Measurements from ENCODE around the gene LRRC63.
"Not testable (repeated sequence)": the region's sequence is repeated elsewhere in the genome, so short reads cannot be mapped to it uniquely, and the experiment has no call there.

Gene LRRC63, protein sequence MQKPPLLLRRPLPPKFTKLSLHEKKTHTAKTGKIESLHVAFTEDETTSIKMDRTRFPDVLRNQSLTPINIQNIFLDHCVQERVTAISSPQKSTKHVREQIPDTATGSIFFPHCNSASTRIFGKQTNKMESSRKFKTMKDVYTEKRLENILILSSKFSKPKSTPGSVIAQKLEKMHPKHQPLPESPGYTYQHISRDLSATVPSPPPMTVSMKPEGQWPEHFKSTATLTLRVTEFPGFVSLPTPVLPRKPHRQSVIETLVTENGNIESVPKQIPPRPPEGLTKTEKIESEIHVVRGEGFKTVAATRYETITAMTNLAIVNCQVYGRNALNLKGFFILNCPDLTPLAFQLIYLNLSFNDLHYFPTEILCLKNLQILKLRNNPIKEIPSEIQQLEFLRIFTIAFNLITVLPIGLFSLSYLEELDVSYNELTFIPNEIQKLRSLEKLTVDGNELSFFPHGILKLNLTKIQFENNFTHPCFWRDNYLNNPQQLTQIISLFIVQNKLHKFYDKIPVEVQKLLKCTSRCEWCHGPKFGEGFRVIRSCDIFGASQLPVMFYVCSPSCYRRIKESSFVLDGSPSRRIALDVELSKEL
- long read RNA-seq, donor 1: 0 reads
- long read RNA-seq, donor 2: 0 reads
- long read RNA-seq, donor 3: 0 reads
- long read RNA-seq, donor 4: 0 reads
- long read RNA-seq, donor 5: 0 reads
- long read RNA-seq, donor 6: 0 reads
- long read RNA-seq, donor 7: 0 reads
- long read RNA-seq, donor 8: 0 reads

DNA sequence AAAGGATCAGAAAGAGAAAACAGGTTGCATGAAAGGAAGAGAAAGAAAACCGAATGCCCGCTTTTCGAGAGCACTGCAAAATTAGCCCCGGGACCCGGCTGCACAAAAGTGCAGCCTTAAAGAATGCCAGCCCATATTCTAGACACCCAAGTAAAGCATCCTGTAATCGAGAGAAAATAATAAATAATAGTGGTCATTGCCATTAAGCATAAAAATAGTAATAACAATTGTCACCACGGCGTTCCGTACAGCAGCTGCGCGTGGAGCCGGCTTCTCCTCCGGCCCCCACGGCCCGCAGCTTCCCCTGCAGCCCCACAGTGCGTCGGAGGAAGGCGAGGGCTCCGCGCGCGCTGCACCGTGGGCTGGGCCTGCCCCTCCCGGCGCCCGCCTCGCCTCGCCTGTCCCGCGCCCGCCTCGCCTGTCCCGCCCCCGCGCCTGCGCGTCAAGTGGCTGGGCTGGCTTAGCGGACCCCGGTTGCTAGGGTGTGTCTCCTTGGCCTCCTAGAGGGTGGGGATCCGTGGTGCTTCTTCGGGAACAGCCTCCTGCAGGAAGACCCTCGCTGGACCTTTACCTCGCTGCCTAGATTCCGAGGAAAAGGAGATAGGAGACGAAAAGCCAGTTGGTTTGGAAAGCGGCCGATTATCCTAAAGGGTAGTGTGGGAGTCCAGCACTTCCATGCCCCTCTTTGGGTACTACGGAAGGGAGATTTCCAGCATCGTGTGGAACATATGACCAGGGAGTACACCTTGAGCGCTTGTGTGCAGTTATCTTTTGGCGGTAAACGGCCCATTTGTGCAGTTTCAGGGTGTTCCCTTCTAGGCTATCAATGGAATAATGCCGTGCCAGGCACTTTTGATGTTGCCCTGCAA, at the start of gene LRRC63:
LRRC63 (plus strand) TSS at position 446 of the 869 bp plus-strand sequence. CDS start 1,107 bp downstream, outside the sequence.
- DNase-seq: peak; percentile 69

DNA sequence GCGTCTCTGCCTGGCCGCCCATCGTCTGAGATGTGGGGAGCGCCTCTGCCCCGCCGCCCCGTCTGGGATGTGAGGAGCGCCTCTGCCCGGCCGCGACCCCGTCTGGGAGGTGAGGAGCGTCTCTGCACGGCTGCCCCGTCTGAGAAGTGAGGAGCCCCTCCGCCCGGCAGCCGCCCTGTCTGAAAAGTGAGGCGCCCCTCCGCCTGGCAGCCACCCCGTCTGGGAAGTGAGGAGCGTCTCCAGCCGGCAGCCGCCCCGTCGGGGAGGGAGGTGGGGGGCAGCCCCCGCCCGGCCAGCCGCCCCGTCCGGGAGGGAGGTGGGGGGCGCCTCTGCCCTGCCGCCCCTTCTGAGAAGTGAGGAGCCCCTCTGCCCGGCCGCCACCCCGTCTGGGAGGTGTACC, 49.0 kb upstream of the LRRC63 start:
- not testable (repeated sequence) for DNase-seq

DNA sequence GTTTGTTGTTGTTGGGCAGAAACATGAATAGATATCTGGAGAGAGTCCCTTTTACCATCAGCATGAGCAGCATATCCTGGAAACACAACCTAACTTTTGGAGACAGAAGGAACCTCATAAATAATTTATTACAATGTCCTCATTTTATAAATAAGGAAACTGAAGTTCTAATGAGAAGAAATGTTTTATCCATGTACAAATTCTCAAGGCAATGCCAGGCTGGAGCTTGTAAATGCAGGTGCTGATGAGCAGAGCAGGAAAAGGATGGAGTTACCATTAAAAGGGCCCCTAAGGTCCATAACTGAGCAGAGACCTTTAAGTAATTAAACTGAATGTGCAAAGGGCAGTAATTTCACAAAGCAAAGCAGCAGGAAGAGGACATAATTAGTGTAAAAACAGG, 47.1 kb upstream of the LRRC63 start:
- DNase-seq: no peak

DNA sequence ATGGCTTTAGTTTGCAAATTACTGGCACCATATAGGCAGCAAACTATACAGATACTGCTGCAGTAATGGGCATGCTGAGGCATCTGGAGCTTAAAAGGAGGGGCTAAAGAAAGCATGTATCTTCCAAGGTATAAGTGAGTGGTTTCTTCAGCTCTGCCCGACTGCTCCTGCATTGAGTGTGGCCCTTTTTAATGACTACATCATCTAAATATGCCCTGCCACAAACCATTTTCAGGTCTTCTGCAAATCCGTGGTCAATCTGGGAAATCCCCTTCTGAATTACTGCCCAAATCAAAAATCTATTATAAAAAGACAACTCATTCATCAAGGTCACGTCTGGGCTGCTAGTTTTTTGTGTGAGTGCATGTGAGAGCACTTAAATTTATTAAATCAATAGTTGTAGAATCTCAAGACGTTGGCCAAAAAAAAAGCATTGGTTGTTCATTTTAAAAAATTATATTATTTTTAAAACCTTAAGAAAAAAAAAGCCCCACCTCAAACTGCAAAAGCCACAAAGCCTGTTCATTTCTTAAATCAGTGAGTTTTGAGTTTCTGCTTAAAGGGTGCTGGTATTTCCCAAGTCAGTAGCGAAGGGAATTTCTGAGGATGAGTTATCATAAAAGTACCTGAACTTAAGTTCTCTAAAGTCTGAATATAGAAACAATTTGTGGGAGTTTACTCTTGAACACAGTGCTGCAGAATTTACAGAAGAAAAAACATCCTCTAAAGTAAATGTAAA, 46.1 kb upstream of the LRRC63 start:
- DNase-seq: no peak

DNA sequence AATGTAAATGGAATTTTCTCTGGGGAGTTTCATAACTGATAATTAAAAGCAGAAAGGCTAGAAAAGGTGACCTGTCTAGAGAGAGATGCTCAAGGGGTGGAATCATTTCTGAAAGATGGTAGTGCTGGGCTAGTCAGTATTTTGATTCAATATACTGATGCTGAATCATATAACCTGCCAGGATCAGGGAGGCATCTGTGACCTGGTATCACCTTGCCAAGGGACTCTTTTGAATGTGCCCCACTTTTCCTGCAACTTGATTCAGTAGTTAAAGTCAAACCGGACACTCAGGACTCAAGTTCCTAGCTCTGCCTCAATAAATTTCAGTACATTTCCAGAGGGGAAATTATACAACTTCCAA, 45.5 kb upstream of the LRRC63 start:
- DNase-seq: no peak

DNA sequence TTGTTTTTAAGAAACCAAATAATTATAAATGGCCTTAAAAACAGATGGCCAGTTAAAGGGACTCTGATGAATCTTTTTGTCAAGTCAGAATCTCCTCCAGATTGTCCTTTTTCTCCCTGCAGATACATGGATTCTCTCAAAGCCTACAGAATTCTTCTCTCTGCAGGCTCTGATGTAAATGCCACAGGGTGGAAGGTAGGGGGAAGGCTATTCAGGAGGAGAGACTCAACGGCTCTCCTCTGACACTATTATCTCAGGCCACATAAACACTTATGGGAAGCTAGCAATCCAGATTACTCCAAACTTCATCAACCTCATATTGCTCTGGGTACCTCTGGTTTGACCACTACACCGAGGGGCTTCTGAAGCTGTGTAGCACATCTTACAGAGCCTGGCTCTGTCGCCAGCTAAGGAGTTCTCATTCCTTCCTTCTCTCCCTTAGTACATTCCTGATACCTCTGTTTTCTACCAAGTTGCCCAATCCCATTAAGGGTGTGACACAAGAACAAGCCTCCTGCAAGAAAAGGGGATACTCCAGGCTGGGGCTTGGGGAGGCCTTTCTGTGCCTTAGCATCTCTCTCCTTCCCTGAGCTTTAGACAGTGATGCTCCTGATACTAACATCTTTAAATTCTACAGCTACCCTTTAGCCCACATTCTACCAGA, 44.6 kb upstream of the LRRC63 start:
- DNase-seq: no peak

DNA sequence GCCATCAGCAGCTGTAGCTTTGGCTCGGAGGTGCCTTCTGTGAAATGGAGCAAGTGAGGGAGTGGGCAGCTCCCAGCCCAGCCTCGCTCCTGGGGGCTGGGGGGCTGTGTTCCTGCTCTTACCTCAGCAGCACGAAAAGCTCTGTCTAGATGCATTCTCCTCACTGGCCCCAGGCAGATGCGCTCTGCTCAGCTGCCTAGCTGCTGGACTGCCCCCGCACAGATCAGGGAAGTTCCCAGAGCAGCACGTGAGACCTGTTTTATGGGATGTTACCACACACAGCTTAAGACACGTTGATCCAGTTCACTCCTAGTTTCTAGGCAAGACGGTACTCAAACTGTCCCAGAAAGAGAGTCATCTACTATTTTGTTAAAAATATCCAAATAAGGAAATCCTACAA, 43.4 kb upstream of the LRRC63 start:
- DNase-seq: no peak

DNA sequence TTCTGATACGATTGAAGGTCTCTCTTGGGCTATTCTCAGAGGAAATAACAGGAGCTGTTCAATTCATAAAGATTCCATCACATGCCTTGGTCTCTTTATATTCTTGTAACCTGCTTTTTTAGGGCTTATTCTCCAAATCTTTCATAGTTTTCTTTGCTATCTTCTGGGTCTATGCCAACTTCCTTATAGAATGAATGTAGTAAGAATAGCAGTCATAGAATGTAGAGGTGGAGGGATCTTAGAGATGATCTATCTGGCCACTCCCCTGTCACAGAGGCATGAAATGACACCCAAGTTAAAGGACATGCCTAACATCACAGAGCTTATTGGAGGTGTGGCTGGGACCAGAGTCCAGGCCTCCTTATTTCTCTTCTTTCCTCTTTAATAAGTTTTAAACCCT, 42.9 kb upstream of the LRRC63 start:
- no peak for DNase-seq

DNA sequence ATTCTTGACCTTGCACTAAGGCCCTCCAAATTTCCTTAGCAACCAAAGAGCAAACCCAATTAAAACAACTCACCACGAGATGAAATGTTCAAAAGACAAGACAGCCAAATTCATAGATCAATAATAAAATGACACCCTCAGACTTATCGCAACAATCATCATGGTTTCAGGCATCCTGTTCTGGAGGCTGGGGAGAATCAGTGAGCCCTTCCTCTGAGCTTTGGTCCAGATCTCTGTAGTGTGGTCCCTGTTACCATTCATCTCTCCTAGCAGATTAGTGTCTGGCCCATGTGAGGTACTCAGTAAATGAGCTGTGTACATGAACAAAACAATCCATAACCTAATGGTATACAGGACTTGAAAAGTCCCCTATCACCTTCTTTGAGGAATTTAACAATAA, 42.0 kb upstream of the LRRC63 start:
- DNase-seq: no peak

DNA sequence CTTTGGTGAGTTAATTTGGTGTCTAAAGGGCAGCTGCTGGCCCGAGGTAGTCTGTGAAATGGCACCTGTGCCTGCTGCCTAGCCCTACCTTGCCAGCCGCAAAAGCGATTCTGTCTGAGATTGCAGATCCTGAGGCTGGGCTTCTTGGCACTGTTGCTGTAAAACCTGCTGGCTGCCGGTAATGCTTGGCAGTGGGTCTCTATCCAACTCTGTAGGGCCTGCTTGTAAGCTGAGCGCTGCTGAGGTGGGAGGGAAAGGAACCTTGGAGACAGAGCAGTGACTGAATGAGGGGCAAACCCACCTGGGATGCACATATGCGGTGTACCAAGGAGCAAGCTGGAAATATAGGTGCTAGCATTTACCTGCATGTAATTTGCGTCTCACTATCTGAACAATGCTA, 41.5 kb upstream of the LRRC63 start:
- DNase-seq: no peak

DNA sequence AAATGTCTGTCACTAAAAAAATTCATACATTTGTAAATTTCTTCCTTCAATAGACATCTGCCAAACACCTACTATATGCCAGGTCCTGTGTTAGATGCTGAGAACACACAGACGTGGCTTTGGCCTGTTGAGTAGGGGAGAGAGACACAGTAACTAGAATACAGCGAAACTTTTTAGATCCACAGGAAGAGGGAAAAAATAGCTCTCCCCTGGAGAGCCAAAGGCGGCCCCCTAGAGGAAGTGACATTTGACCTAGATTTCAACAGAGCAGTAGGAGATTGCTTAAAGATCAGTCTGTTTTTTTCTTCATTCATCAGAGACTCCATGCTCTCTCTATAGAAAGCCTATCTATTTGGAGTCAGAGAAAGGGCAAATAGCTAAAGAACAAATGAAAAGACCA, 41.0 kb upstream of the LRRC63 start:
- DNase-seq: no peak

DNA sequence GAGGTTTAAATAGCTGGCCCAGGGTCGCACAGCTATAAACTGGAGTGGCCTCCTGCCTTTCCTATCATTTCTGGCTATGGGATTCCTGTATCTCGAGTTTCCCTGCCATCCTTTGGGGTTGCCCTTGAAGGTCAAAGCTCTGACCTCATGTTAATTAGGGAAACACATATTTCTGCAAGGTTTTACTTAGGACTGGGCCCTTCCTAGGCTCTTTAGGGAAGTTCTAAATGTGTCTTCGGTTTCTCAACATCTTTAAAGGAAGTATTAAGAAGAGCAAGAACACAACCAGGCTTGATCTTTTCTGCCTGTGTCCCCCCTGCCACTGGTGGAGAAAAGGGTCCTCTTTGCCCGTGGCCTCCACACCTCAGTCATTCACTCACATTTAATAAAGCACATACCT, 40.5 kb upstream of the LRRC63 start:
- no peak for DNase-seq

DNA sequence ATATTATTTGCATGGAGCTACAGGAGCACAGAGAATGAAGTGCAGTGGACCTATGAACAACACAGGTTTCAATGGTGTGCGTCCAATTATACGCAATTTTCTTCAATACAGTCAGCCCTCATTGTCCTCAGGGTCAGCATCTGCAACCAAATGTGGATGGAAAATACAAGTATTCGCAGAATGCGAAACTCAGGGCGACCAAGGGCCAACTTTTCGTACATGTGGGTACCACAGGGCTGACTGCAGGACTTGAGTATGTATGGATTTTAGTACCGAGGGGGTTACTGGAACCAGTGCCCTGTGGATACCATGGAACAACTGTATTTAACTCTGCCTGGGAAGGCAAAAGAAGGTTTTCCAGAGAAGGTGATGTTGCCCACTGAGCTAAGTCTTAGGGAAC, 40.0 kb upstream of the LRRC63 start:
- no peak for DNase-seq

DNA sequence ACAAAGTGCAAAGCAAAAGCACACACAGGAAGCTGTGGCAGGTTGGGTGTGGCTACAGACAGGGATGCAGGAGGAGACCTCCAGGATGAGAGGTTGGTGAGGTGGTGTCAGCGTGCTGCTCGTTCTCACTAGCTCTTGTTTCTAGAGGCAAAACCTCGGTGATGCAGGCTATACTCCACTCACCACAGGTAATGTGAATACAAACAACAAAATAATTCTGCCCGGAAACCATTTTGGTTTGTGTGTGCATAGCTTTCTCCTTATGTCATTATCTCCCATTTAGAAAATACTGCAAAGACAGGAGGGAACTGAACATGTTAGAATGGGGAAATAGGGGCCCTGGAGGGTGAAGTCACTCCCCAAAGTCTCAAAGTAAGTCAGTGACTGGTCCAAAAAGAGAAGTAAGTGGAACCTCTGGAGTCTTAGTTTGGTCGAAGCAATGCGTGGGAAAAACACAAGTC, 39.2 kb upstream of the LRRC63 start:
- DNase-seq: no peak

DNA sequence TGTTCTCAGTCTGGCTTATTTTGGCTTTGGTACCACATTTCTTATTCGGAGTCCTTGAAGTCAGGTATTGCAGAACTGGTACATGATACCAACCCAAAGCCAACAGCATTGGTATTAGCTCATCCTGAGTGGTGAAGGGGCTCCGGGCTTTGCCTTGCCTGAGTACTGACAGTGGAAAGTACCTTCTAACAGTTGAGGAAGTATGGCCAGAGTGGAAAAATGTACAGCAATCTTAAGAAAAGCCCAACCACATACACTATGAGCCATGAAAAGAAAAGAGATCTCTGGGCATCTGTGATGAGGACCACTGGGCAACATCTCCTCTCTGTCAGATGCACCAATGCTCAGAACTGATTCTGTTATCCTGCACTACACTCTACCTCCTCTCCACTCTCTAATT, 38.1 kb upstream of the LRRC63 start:
- no peak for DNase-seq

DNA sequence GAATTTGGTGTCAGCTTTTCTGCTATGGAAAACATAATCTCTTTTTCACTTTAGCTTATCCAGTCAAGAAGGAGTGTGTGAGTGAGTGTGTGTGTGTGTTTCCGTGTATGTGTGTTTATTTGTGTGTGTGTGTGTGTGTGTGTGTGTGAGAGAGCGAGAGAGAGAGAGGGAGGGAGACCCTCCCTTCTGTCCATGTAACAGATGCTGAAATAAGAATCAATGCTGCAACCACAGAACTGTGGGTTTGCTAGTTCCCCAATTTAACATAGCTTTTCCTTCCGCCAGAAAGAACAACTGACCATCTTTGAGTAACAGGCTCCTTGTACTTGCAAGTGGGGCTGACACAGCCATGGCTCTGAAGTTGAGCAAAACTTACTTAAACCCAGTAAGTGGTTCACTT, 35.0 kb upstream of the LRRC63 start:
- no peak for DNase-seq

DNA sequence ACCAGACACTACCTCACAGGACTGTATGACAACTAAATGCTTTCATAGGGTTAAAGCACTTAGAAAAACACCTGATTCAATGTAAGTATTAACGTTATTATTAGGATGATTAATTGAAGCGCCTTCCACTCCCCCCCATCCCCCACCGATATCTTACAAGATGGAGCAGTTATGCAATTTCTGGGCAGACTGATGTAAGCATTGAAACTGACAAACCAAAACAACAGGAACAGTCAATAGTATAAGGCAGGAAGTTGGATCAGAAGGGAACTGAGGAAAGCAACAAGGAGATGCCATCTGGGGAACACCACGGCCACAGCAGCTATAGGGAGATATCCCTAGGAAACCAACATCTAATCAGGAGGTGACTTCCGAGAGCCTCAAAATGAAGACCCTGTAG, 33.6 kb upstream of the LRRC63 start:
- DNase-seq: no peak

DNA sequence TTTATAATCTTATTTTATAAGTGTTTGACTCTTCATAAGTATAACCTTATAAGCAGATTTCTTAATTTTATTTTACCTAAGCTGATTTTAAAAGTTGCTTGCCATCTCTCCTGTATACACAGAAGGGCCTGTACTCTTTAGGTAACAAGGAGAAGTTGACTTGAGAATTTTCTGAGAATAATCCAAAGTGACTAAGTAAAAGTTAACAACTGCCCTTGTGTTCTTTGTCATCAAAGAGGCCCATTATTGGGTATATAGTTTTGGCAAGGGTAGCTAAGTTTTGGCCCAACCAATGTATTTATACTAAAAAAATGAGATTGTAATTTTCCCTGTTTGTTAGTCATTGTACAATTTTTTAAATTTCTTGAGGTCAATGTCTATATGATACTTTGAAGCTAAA, 32.9 kb upstream of the LRRC63 start:
- no peak for DNase-seq

DNA sequence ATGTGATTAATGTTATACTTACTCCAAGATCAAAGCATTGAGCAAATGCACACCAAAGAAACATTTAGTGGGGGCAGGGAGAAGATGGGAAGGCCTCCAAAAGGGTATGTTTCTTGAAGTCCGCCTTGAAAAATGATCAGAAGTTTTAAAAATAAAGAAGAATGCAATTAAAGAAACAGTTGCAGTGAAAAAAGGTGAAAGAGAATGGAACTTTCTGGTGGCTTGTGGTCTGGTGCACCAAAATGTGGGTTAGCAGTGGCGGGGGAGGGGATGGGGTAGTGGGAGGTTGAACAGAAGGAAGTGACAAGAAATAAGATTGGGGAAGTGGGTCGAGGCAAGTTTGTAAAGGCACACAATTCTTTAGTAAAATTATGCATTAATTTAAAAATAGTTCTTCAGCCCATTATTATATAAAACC, 32.2 kb upstream of the LRRC63 start:
- no peak for DNase-seq

DNA sequence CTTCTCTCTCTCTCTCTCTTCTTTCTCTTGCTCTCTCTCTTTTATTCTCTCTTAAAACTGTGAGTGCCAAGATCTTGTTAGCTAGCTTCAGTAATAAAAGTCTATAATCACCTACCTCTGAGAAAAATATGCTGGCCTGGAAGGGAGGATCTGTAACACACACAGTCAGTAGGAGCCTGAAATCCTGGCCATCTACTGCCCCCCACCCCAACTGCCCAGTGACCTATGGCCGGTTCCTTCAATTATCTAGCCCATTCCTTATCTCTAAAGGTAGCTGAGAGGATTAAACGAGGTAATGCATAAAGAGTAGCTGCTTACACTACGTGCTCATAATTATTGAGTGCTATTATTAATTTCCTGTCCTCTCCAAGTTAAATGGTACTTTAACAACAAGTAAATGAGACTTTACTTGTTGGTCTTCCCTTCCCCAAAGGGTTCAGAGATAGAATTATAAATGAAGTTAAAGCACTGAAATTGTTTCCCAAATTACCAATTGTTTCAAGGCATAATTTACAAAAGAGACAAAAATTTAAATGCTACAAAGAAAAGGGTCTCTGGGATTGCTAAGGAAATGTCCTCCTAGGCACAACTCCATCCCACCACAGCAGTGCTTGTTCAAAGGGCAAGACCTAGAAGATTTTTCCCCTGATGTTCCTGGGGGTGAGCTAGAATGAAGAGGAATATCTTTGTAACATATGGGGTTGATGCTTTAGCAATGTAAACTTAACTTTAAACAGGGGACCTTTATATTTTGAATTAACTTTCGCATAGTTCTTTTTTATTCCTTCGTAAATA, 31.6 kb upstream of the LRRC63 start:
- DNase-seq: no peak

DNA sequence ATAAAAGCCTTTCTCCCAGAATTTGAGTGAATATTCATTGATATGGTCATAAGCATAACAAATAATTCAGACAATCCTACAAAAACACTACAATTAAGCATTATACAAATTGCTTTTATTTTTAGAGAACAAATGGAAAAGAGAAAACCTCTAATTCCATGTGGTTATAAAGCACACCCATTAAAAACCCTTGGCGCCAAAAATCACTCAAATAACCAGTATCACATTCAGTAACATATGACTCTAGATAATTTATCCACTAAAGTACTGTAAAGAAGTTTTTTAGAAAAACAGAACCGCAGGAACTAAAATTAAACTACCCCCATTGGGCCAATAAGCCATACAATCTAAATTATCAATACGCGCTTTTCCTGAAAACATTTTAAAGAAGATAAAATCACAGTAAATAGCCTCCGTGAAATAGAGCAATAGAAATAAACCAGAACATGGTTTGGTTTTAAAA, 30.3 kb upstream of the LRRC63 start:
- no peak for DNase-seq

Data from right kidney (tissue), 9 donors.